HFFc6 (cell line): ENCODE data around the gene CADM2. TPM values are rescaled to one million over a fixed set of nuclear protein-coding genes. Genes with fewer than 3 reads are reported as not detected.

ENCODE experiments used
- DNase-seq: peaks from one replicate; pipeline ENCODE4 v3.0.0-alpha.2; 2018
- H3K27ac Mint-ChIP-seq: 2 replicates; pipeline ENCODE4 v1.8.0; 2020; ENCODE audit warnings: mild to moderate bottlenecking, mixed read lengths
- H3K27me3 Mint-ChIP-seq: 2 replicates; pipeline ENCODE4 v1.8.0; 2021; ENCODE audit warnings: mild to moderate bottlenecking, moderate library complexity, mixed read lengths; ENCODE audit not compliant: insufficient read depth
- H3K36me3 Mint-ChIP-seq: 2 replicates; pipeline ENCODE4 v1.8.0; 2021; ENCODE audit warnings: low read depth, mixed read lengths
- H3K4me1 Mint-ChIP-seq: 2 replicates; pipeline ENCODE4 v1.8.0; 2020; ENCODE audit warnings: low read depth, mixed read lengths
- H3K4me3 Mint-ChIP-seq: 2 replicates; pipeline ENCODE4 v1.8.0; 2020; ENCODE audit warnings: mild to moderate bottlenecking, moderate library complexity, mixed read lengths
- H3K9me3 Mint-ChIP-seq: 2 replicates; pipeline ENCODE4 v1.8.0; 2020; ENCODE audit warnings: mild to moderate bottlenecking, mixed read lengths
- CTCF ChIP-seq: fragments of 200-600 bp; sonication (generic); IDR thresholded peaks from 2 replicates; pipeline ENCODE4 v1.5.0; 2021; ENCODE audit warnings: antibody characterized with exemption, mild to moderate bottlenecking
- total RNA-seq, 6 experiments: library from RNA; stranded (reverse); fragmentation: NEBNext Ultra II Directional; extraction: Animal tissue kit (Norgen Biotek cat#: 25700); gene quantifications; 2 replicates in 1 of 6; 3 replicates in 5 of 6; pipeline ENCODE4 v1.2.3, GENCODE V29; 2021

Gene CADM2
- total RNA-seq, 6 experiments from 2014 or later: not detected

DNA sequence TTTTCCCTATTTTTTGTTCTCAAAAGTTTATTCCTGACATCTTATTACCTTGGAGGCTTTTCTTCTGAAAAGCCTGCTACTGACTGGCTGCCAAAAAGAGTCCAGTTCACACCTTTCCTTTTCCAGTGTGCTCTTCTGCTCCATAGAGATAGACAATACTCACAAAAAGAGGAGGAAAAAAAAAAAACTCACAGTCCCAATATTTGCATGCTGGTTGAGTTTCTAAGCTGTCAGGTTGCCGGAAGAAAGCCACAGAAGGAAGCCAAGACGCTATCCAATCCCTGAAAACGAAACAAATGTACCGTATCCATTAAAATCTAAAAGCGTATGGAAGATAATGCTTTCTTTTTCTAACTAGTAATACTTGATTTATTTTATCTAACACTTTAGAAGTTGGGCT, 299.5 kb downstream of the CADM2 start:
- no peak overlapping the region for H3K27ac Mint-ChIP-seq
- no peak for DNase-seq
- no peak for TF ChIP-seq CTCF
- no peak overlapping the region for H3K4me3 Mint-ChIP-seq
- peaks cover 30% of the 10 kb centered on the region for H3K9me3 Mint-ChIP-seq
- H3K4me1 Mint-ChIP-seq: no peaks in the 10 kb centered on the region
- H3K36me3 Mint-ChIP-seq: no peaks in the 10 kb centered on the region
- no peaks in the 10 kb centered on the region for H3K27me3 Mint-ChIP-seq

- Mint-ChIP-seq H3K9me3 (peaks cover 28% of the 10 kb centered on the region), H3K4me1 (no peaks in the 10 kb centered on the region), H3K27ac (no peak overlapping the region), H3K4me3 (no peak overlapping the region), H3K36me3 (no peaks in the 10 kb centered on the region), H3K27me3 (no peaks in the 10 kb centered on the region)
- no peak for DNase-seq
- no peak for TF ChIP-seq CTCF
These were observed 300.0 kb downstream of the CADM2 start for GRCh38 chr3:85258819-85259218.

GRCh38 chr3:85259748-85260147, 301.0 kb downstream of the CADM2 start:
- Mint-ChIP-seq H3K4me1 (no peaks in the 10 kb centered on the region), H3K9me3 (peaks cover 34% of the 10 kb centered on the region), H3K36me3 (no peaks in the 10 kb centered on the region), H3K27me3 (no peaks in the 10 kb centered on the region), H3K27ac (no peak overlapping the region), H3K4me3 (no peak overlapping the region)
- TF ChIP-seq CTCF: no peak
- no peak for DNase-seq

- no peak for DNase-seq
- Mint-ChIP-seq H3K4me3 (no peak overlapping the region), H3K9me3 (peaks cover 8% of the 10 kb centered on the region), H3K27me3 (no peaks in the 10 kb centered on the region), H3K27ac (no peak overlapping the region), H3K4me1 (no peaks in the 10 kb centered on the region), H3K36me3 (no peaks in the 10 kb centered on the region)
- no peak for TF ChIP-seq CTCF
These were observed 305.6 kb downstream of the CADM2 start for GRCh38 chr3:85264381-85264780.

- no peaks in the 10 kb centered on the region for H3K27me3 Mint-ChIP-seq
- no peaks in the 10 kb centered on the region for H3K36me3 Mint-ChIP-seq
- no peak overlapping the region for H3K27ac Mint-ChIP-seq
- no peak for TF ChIP-seq CTCF
- peaks cover 5% of the 10 kb centered on the region; the same call in 1 of the 2 replicates for H3K9me3 Mint-ChIP-seq
- no peaks in the 10 kb centered on the region for H3K4me1 Mint-ChIP-seq
- H3K4me3 Mint-ChIP-seq: no peak overlapping the region
- DNase-seq: no peak
These were observed 311.7 kb downstream of the CADM2 start for GRCh38 chr3:85270488-85270887.

DNA sequence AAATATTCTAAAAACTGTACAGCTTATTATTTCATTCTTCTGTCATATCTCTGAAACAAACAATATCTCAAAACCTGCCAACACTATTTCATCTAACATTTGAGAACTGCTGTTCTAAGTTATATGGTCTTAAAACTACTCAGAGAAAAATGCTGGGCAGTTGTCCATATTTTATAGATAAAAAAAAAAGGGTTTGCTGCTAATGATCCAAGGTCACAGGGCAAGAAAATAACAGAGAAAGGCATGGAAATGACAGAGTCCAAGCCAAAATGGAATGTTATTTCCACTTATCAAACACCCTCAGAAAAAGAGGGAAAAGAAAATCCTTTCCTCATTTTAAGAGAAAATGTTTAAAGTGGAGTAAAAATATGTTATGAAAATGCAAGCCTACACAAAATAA, 313.1 kb downstream of the CADM2 start:
- Mint-ChIP-seq H3K27me3 (no peaks in the 10 kb centered on the region), H3K4me3 (no peak overlapping the region), H3K4me1 (no peaks in the 10 kb centered on the region), H3K36me3 (no peaks in the 10 kb centered on the region), H3K9me3 (peaks cover 5% of the 10 kb centered on the region; the same call in 1 of the 2 replicates), H3K27ac (no peak overlapping the region)
- TF ChIP-seq CTCF: no peak
- DNase-seq: no peak
